ENCODE results near the gene RGR.

The RGR gene

DNA sequence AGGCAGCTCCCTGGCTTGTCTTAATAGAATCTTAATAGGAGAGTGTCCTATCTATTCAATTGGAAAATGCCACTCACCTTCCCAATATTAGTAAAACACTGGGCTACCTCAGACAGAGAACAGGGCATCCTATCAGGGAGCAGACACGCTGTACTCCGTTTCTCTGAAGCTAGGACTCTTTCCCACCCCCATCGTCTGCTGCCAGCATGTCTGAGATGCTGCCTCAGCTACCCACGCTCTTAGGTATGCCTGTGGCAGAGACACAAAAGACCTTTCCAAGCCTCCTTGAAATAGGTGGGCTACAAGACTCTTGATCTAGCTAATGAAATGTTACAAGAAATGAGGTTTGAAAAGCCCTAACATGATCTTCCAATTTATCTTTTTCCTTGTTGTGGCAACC is 17.0 kb upstream of the RGR start:
- TF ChIP-seq, protein P1, sequence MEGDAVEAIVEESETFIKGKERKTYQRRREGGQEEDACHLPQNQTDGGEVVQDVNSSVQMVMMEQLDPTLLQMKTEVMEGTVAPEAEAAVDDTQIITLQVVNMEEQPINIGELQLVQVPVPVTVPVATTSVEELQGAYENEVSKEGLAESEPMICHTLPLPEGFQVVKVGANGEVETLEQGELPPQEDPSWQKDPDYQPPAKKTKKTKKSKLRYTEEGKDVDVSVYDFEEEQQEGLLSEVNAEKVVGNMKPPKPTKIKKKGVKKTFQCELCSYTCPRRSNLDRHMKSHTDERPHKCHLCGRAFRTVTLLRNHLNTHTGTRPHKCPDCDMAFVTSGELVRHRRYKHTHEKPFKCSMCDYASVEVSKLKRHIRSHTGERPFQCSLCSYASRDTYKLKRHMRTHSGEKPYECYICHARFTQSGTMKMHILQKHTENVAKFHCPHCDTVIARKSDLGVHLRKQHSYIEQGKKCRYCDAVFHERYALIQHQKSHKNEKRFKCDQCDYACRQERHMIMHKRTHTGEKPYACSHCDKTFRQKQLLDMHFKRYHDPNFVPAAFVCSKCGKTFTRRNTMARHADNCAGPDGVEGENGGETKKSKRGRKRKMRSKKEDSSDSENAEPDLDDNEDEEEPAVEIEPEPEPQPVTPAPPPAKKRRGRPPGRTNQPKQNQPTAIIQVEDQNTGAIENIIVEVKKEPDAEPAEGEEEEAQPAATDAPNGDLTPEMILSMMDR (IDR thresholded peaks at IDR 0.05): no peak
- no peak overlapping the region for H3K27ac ChIP-seq
- no peaks in the 10 kb centered on the region for H3K36me3 ChIP-seq
- H3K27me3 ChIP-seq: peaks cover 18% of the 10 kb centered on the region
- H3K9me3 ChIP-seq: no peaks in the 10 kb centered on the region
- H3K4me1 ChIP-seq (ENCODE audit: control insufficient read depth in 1 of 2, insufficient read depth in 1 of 2, low read depth in 1 of 2, low read length in 1 of 2): no peaks in the 10 kb centered on the region
- H3K4me3 ChIP-seq (ENCODE audit: low read depth in 1 of 2, low read length in 1 of 2): no peak overlapping the region

- Histone ChIP-seq H3K27ac (no peak overlapping the region), H3K4me3 (ENCODE audit: low read depth in 1 of 2, low read length in 1 of 2) (no peak overlapping the region), H3K36me3 (no peaks in the 10 kb centered on the region), H3K9me3 (no peaks in the 10 kb centered on the region), H3K27me3 (peaks cover 18% of the 10 kb centered on the region), H3K4me1 (ENCODE audit: control insufficient read depth in 1 of 2, insufficient read depth in 1 of 2, low read depth in 1 of 2, low read length in 1 of 2) (no peaks in the 10 kb centered on the region)
- TF ChIP-seq, protein P1 (IDR thresholded peaks at IDR 0.05): no peak
These were observed 14.5 kb upstream of the RGR start for GRCh38 chr10:84230359-84230758.

DNA sequence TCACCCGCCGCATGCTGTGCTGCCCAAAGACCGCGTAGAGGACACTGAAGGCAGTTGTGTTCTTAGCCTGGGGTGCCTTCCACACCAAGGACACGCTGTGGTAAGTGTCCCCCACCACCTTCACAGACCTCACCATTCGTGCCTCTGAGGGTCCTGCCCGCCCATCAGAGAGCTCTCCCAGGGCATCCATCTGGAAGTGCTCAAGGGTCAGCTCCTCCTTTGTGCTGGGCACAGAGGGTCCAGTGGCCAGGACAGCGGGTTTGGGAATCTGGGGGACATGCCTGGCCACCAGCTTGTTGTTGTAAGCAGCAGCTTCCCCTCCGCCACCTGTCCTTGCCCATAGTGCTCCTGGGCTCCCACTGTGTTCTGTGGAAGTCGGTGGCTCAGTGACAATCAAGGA is 12.5 kb upstream of the RGR start:
- no peak overlapping the region for H3K27ac ChIP-seq
- H3K9me3 ChIP-seq: no peaks in the 10 kb centered on the region
- H3K4me3 ChIP-seq (ENCODE audit: low read depth in 1 of 2, low read length in 1 of 2): no peak overlapping the region
- peaks cover 23% of the 10 kb centered on the region for H3K27me3 ChIP-seq
- TF ChIP-seq, protein P1 (IDR thresholded peaks at IDR 0.05): no peak
- no peaks in the 10 kb centered on the region for H3K36me3 ChIP-seq
- H3K4me1 ChIP-seq (ENCODE audit: control insufficient read depth in 1 of 2, insufficient read depth in 1 of 2, low read depth in 1 of 2, low read length in 1 of 2): no peaks in the 10 kb centered on the region

DNA sequence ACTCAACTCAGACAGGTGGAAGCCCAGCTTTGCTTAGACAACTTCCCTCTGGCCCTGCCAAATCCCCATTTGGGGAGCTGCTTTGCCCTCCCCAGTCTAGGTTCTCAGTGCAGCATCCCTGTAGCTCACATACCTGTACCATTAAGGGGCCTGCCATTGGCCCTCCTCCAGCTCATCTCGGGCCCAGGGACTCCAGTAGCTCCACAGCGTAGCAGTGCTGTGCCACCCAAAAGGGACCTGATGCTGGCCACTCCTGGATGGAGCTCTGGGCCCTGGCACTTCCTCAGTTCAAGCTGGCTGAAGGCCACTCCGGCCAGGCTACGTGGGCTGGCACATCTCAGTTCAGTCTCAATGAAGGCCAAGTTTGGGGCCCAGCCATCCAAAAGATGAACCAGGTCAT is 10.9 kb upstream of the RGR start:
- no peaks in the 10 kb centered on the region for H3K4me1 ChIP-seq (ENCODE audit: control insufficient read depth in 1 of 2, insufficient read depth in 1 of 2, low read depth in 1 of 2, low read length in 1 of 2)
- H3K36me3 ChIP-seq: no peaks in the 10 kb centered on the region
- no peak overlapping the region for H3K27ac ChIP-seq
- TF ChIP-seq, protein P1 (IDR thresholded peaks at IDR 0.05): no peak
- no peak overlapping the region for H3K4me3 ChIP-seq (ENCODE audit: low read depth in 1 of 2, low read length in 1 of 2)
- no peaks in the 10 kb centered on the region for H3K9me3 ChIP-seq
- H3K27me3 ChIP-seq: peaks cover 22% of the 10 kb centered on the region

DNA sequence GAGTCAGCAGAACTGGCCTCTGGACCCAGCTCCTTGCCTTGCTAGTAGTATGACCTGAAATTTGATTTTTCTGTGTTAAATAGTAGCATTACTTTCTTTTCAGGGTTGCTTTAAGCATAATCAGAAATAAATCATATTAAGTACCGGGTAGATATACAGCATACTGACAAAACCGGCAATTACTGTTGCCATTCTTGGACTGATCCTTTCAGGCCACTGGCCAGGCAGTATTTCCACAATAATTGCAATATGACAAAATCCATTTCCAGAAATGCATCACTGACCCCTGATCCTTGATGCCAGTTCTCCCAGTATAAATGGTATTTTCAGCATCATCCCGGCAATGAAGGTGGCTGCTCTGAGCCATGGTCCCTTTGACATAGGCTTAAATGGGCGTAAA is 10.4 kb upstream of the RGR start:
- no peak overlapping the region for H3K4me3 ChIP-seq (ENCODE audit: low read depth in 1 of 2, low read length in 1 of 2)
- no peak overlapping the region for H3K27ac ChIP-seq
- no peaks in the 10 kb centered on the region for H3K4me1 ChIP-seq (ENCODE audit: control insufficient read depth in 1 of 2, insufficient read depth in 1 of 2, low read depth in 1 of 2, low read length in 1 of 2)
- no peaks in the 10 kb centered on the region for H3K36me3 ChIP-seq
- TF ChIP-seq, protein P1 (IDR thresholded peaks at IDR 0.05): no peak
- peaks cover 26% of the 10 kb centered on the region for H3K27me3 ChIP-seq
- no peaks in the 10 kb centered on the region for H3K9me3 ChIP-seq

- peaks cover 26% of the 10 kb centered on the region for H3K27me3 ChIP-seq
- TF ChIP-seq, protein P1 (IDR thresholded peaks at IDR 0.05): no peak
- no peaks in the 10 kb centered on the region for H3K9me3 ChIP-seq
These were observed 9.8 kb upstream of the RGR start for GRCh38 chr10:84235096-84235495.

More at GRCh38 chr10:84235096-84235495, 9.8 kb upstream of the RGR start:
- H3K27ac ChIP-seq: no peak overlapping the region
- no peak overlapping the region for H3K4me3 ChIP-seq (ENCODE audit: low read depth in 1 of 2, low read length in 1 of 2)
- no peaks in the 10 kb centered on the region for H3K36me3 ChIP-seq
- H3K4me1 ChIP-seq (ENCODE audit: control insufficient read depth in 1 of 2, insufficient read depth in 1 of 2, low read depth in 1 of 2, low read length in 1 of 2): no peaks in the 10 kb centered on the region

Data from neutrophil (primary cell).